K562 (cell line): Measurements from ENCODE around the gene SLAMF8. TPM values are rescaled to one million over a fixed set of nuclear protein-coding genes. Genes with fewer than 3 reads are reported as not detected.
A peak's percentile ranks its signal among the peaks of the same experiment; 100 is the strongest.

Source experiments
- ATAC-seq: fragments of 200-7000 bp; cut with Tn5 transposase; 3 replicates; pipeline ENCODE4 v1.9.1; 2020; ENCODE audit warnings: moderate library complexity
- BruUV-seq: library from RNA; stranded (reverse); fragments of 400-500 nt; replicated peaks from 2 replicates; lab custom pipeline; 2021; lab: Mats Ljungman, UMichigan
- CTCF ChIA-PET: fragments of 300-600 bp; formaldehyde crosslinking; extraction: SDS; loops from one replicate; lab custom pipeline; 2021; ENCODE audit warnings: low intra/inter-chr PET ratio; lab: Yijun Ruan, JAX
- POLR2A ChIA-PET: fragments of 300-600, 350-650 bp; sonication (Branson Sonifier 250); formaldehyde crosslinking; extraction: SDS; loops from one replicate; lab custom pipeline; 2021; ENCODE audit warnings: antibody characterized with exemption, inconsistent platforms; lab: Yijun Ruan, JAX
- DNase-seq, 4 experiments: peaks; one replicate each; pipeline versions ENCODE4 v3.0.0 to v3.0.0-alpha.2; 2011 to 2018; ENCODE audit warnings: low spot score in 3 of 4, mixed read lengths in 3 of 4; ENCODE audit errors: extremely low read depth in 1 of 4
- FAIRE-seq: peaks from 2 replicates; lab custom pipeline; 2011; peaks lifted over from hg19 to GRCh38; lab: Jason Lieb, UNC
- H2AFZ ChIP-seq: 2 replicates; pipeline ENCODE4 v1.6.0; 2011; ENCODE audit warnings: low read depth, low read length, control low read depth, inconsistent platforms
- H3K27ac ChIP-seq: fragments of 200-600 bp; 3 replicates; pipeline ENCODE4 v1.8.0; 2011; ENCODE audit warnings: low read depth, mild to moderate bottlenecking, control low read depth, inconsistent platforms, low read length, moderate library complexity, mixed read lengths; ENCODE audit errors: extremely low read depth
- H3K27me3 ChIP-seq, 2 experiments: fragments of 300-600 bp in 1 of 2; 2 replicates in 1 of 2; 3 replicates in 1 of 2; pipeline versions ENCODE4 v1.6.0 to v1.8.0; 2011; ENCODE audit warnings: inconsistent platforms in 2 of 2, low read length in 2 of 2, mild to moderate bottlenecking in 1 of 2, mixed read lengths in 1 of 2, moderate library complexity in 1 of 2; ENCODE audit not compliant: control insufficient read depth in 2 of 2, insufficient read depth in 2 of 2
- H3K36me3 ChIP-seq: fragments of 300-600 bp; 3 replicates; pipeline ENCODE4 v1.8.0; 2011; ENCODE audit warnings: mild to moderate bottlenecking, low read length, inconsistent platforms; ENCODE audit not compliant: control insufficient read depth, insufficient read depth
- H3K4me1 ChIP-seq, 2 experiments: fragments of 200-600 bp in 1 of 2; replicated peaks in 1 of 2; 2 replicates in 1 of 2; 3 replicates in 1 of 2; pipeline versions ENCODE4 v1.5.1 to v1.8.0; 2011; ENCODE audit warnings: inconsistent platforms in 2 of 2, low read length in 2 of 2, mild to moderate bottlenecking in 1 of 2, mixed read lengths in 1 of 2, moderate library complexity in 1 of 2; ENCODE audit not compliant: control insufficient read depth in 2 of 2, insufficient read depth in 2 of 2
- H3K4me2 ChIP-seq: 2 replicates; pipeline ENCODE4 v1.6.1; 2011; ENCODE audit warnings: low read length, control low read depth, inconsistent platforms, mixed read lengths; ENCODE audit not compliant: insufficient read depth
- H3K4me3 ChIP-seq: fragments of 200-600 bp; sonication (generic), shearing (Covaris generic); 2 replicates; pipeline ENCODE4 v1.5.1; 2016; ENCODE audit warnings: control low read depth, inconsistent platforms
- H3K79me2 ChIP-seq: fragments of 200-600 bp; 3 replicates; pipeline ENCODE4 v1.8.0; 2011; ENCODE audit warnings: low read length, inconsistent platforms; ENCODE audit not compliant: control insufficient read depth, insufficient read depth
- H3K9ac ChIP-seq, 2 experiments: 2 replicates each; pipeline versions ENCODE4 v1.6.0 to v1.6.1; 2011; ENCODE audit warnings: low read depth in 2 of 2, low read length in 2 of 2, control low read depth in 1 of 2, inconsistent platforms in 1 of 2, mild to moderate bottlenecking in 1 of 2, mixed read lengths in 1 of 2; ENCODE audit not compliant: insufficient read depth in 1 of 2
- H3K9me1 ChIP-seq: one replicate; pipeline ENCODE4 v1.6.0; 2011; ENCODE audit warnings: inconsistent platforms, mild to moderate bottlenecking, low read length, moderate library complexity; ENCODE audit not compliant: control insufficient read depth, insufficient read depth
- H3K9me3 ChIP-seq: replicated peaks from 2 replicates; pipeline ENCODE4 v1.5.1; 2011; ENCODE audit warnings: low read depth, low read length, inconsistent platforms; ENCODE audit not compliant: control insufficient read depth, insufficient read depth
- H4K20me1 ChIP-seq: replicated peaks from 2 replicates; pipeline ENCODE4 v1.6.1; 2011; ENCODE audit warnings: low read length, inconsistent platforms, mixed read lengths; ENCODE audit not compliant: control insufficient read depth, insufficient read depth
- C11orf30 ChIP-seq: fragments of 450-650 bp; IDR thresholded peaks from 2 replicates; pipeline ENCODE4 v1.6.1; 2016; ENCODE audit warnings: low read depth, mild to moderate bottlenecking
- CEBPG ChIP-seq, 3 experiments: fragments of 200-800 bp in 1 of 3; sonication (Bioruptor generic) in 1 of 3; sonication (generic) in 1 of 3; formaldehyde crosslinking in 1 of 3; IDR thresholded peaks in 2 of 3; conservative IDR thresholded peaks in 1 of 3; 2 replicates each; pipeline versions ENCODE4 v1.6.1 to v1.8.0; 2016 to 2022; ENCODE audit warnings: missing compliant biosample characterization in 2 of 3, missing genetic modification characterization in 2 of 3, mild to moderate bottlenecking in 1 of 3, missing genetic modification reagents in 1 of 3
- GTF2F1 ChIP-seq: IDR thresholded peaks from 2 replicates; pipeline ENCODE4 v1.6.1; 2011; ENCODE audit warnings: low read depth, low read length, improper control_type of control experiment
- JUND ChIP-seq, 2 experiments: IDR thresholded peaks; 2 replicates in 1 of 2; 3 replicates in 1 of 2; pipeline ENCODE4 v1.6.1; 2011; ENCODE audit warnings: borderline replicate concordance in 2 of 2, low read depth in 2 of 2, low read length in 2 of 2, improper control_type of control experiment in 1 of 2, missing biosample characterization in 1 of 2, missing genetic modification characterization in 1 of 2, missing genetic modification reagents in 1 of 2
- KLF1 ChIP-seq: fragments of 450-650 bp; IDR thresholded peaks from 2 replicates; pipeline ENCODE4 v1.6.1; 2016; ENCODE audit warnings: missing genetic modification characterization, missing compliant biosample characterization
- KLF13 ChIP-seq: fragments of 450-650 bp; IDR thresholded peaks from 2 replicates; pipeline ENCODE4 v1.6.1; 2016; ENCODE audit warnings: missing genetic modification characterization, low read depth, mild to moderate bottlenecking, missing compliant biosample characterization, moderate library complexity, borderline replicate concordance
- MAFF ChIP-seq: IDR thresholded peaks from 2 replicates; pipeline ENCODE4 v1.6.1; 2012; ENCODE audit warnings: low read length, improper control_type of control experiment
- MAFK ChIP-seq: IDR thresholded peaks from 2 replicates; pipeline ENCODE4 v1.6.1; 2011; ENCODE audit warnings: low read length, improper control_type of control experiment
- NFE2 ChIP-seq: IDR thresholded peaks from 2 replicates; pipeline ENCODE4 v1.6.1; 2014; ENCODE audit warnings: antibody characterized with exemption, low read depth
- XRCC5 ChIP-seq: fragments of 200-400 bp; formaldehyde crosslinking; IDR thresholded peaks from 2 replicates; pipeline ENCODE4 v1.6.1; 2017; ENCODE audit warnings: low read depth, mild to moderate bottlenecking, low read length
- ZNF174 ChIP-seq: fragments of 250-450 bp; sonication (Bioruptor Pico); IDR thresholded peaks from 2 replicates; pipeline ENCODE4 v1.4.0; 2020; ENCODE audit warnings: mild to moderate bottlenecking
- ZNF316 ChIP-seq: fragments of 450-650 bp; IDR thresholded peaks from 2 replicates; pipeline ENCODE4 v1.6.1; 2016
- ZNF589 ChIP-seq: fragments of 200-800 bp; sonication (Bioruptor generic); IDR thresholded peaks from 2 replicates; pipeline ENCODE4 v1.6.1; 2016; ENCODE audit warnings: low read depth, missing genetic modification characterization, missing compliant biosample characterization
- ZNF699 ChIP-seq: fragments of 250-450 bp; sonication (Bioruptor Pico); IDR thresholded peaks from 2 replicates; pipeline ENCODE4 v1.8.0; 2021; ENCODE audit warnings: mild to moderate bottlenecking, moderate library complexity; ENCODE audit not compliant: insufficient replicate concordance
- WGBS: fragments of 100-300 bp; shearing (Covaris generic); methylation state at CpG from one replicate; pipeline ENCODE4 v1.1.6; 2016; ENCODE audit warnings: low coverage, mixed read lengths; ENCODE audit not compliant: insufficient coverage; ENCODE audit errors: missing lambda C conversion rate; 5-methylcytosine and 5-hydroxymethylcytosine counted together
- in situ Hi-C: fragments of 300-500 bp; cut with MboI; formaldehyde crosslinking; loops from 4 replicates; pipeline ENCODE4 v1.15.0; 2018; ENCODE audit warnings: inconsistent platforms, mixed read lengths
- intact Hi-C: fragments of 100-400 bp; cut with micrococcal nuclease; formaldehyde crosslinking; loops from 2 replicates; pipeline ENCODE4 v1.14.2; 2022
- polyA plus RNA-seq, 8 experiments: library from polyadenylated mRNA; depleted of rRNA in 4 of 8; stranded (reverse) in 5 of 8; unstranded in 3 of 8; fragments of >200 nt; fragmentation: Nextera tagmentation in 2 of 8; fragmentation: Illumina TruSeq in 1 of 8; extraction: Ambion mirVana in 2 of 8; extraction: Trizol in 1 of 8; gene quantifications; 2 replicates each; pipeline versions ENCODE4 v1.2.1 to v1.2.3, GENCODE V29; 2011 to 2014; ENCODE audit warnings: inconsistent platforms in 1 of 8, missing spikeins in 1 of 8
- total RNA-seq, 7 experiments: library from RNA; depleted of rRNA in 6 of 7; stranded (reverse); fragments of >200 nt in 6 of 7; fragmentation: Illumina TruSeq in 2 of 7; extraction: Trizol in 2 of 7; gene quantifications; 2 replicates each; pipeline versions ENCODE4 v1.2.1 to v1.2.3, GENCODE V29; 2011 to 2021; ENCODE audit warnings: low replicate concordance in 1 of 7
- TF ChIP-seq, protein P1 (sequence below): sonication (generic); formaldehyde crosslinking; IDR thresholded peaks from 2 replicates; pipeline ENCODE4 v1.4.0; 2020; ENCODE audit warnings: mild to moderate bottlenecking, missing genetic modification reagents
- TF ChIP-seq, protein P2 (sequence below): fragments of 450-650 bp; IDR thresholded peaks from 2 replicates; pipeline ENCODE4 v1.6.1; 2016; ENCODE audit warnings: borderline replicate concordance
- TF ChIP-seq, protein P3 (sequence below): IDR thresholded peaks from 2 replicates; pipeline ENCODE4 v1.6.1; 2014; ENCODE audit warnings: antibody characterized with exemption

The SLAMF8 gene
- total and polyA plus RNA-seq, 9 of the 15 experiments (the other 6 are each of a cell fraction or from before 2014, with no cell fraction given) = not detected

DNA sequence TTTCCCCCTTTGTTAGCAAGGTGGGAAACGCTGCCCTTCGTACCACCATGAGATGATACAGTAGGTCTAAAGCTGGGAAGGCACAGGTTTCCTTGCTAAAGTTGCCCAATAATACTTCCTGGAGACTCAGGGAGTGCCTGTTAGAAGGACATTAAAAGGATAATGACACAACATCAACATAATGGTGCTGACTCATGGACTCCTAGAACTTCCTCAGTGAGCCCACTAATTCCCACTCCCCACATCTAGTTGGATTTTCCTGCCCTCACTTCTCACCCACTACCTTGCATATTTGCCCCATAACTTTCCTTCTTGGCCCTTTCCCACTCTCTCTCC lies 55.8 kb downstream of the SLAMF8 start:
- no peak for FAIRE-seq
- TF ChIP-seq, protein P1, sequence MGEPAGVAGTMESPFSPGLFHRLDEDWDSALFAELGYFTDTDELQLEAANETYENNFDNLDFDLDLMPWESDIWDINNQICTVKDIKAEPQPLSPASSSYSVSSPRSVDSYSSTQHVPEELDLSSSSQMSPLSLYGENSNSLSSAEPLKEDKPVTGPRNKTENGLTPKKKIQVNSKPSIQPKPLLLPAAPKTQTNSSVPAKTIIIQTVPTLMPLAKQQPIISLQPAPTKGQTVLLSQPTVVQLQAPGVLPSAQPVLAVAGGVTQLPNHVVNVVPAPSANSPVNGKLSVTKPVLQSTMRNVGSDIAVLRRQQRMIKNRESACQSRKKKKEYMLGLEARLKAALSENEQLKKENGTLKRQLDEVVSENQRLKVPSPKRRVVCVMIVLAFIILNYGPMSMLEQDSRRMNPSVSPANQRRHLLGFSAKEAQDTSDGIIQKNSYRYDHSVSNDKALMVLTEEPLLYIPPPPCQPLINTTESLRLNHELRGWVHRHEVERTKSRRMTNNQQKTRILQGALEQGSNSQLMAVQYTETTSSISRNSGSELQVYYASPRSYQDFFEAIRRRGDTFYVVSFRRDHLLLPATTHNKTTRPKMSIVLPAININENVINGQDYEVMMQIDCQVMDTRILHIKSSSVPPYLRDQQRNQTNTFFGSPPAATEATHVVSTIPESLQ (CRISPR knock-in tag) = no peak
- TF ChIP-seq XRCC5 (no peak), GTF2F1 (no peak), MAFK (peak; percentile 24; the same call in 1 of the 2 replicates), ZNF699 (CRISPR knock-in tag) (no peak), JUND (IDR thresholded peaks at IDR 0.05; ENCODE audit: borderline replicate concordance, low read depth, low read length) (0 out of 2 replicates have a peak, but pooled peaks have one; percentile 15), JUND (tag; IDR thresholded peaks at IDR 0.05; ENCODE audit: borderline replicate concordance, low read depth, low read length) (no peak; the same call in 2 of the 3 replicates), NFE2 (peak; percentile 61), KLF1 (tag) (no peak), ZNF316 (peak; percentile 73), ZNF589 (CRISPR knock-in tag) (peak; percentile 7; the same call in 1 of the 2 replicates), ZNF174 (CRISPR knock-in tag) (no peak), C11orf30 (peak; percentile 77; the same call in 1 of the 2 replicates), KLF13 (tag) (no peak), CEBPG (CRISPR knock-in tag; IDR thresholded peaks at IDR 0.05) (no peak), CEBPG (tag; conservative IDR thresholded peaks at IDR 0.05 in 1 of 2, IDR thresholded peaks at IDR 0.05 in 1 of 2) (peak; percentile 55 to 88), MAFF (peak; percentile 12; the same call in 1 of the 2 replicates)
- TF ChIP-seq, protein P2, sequence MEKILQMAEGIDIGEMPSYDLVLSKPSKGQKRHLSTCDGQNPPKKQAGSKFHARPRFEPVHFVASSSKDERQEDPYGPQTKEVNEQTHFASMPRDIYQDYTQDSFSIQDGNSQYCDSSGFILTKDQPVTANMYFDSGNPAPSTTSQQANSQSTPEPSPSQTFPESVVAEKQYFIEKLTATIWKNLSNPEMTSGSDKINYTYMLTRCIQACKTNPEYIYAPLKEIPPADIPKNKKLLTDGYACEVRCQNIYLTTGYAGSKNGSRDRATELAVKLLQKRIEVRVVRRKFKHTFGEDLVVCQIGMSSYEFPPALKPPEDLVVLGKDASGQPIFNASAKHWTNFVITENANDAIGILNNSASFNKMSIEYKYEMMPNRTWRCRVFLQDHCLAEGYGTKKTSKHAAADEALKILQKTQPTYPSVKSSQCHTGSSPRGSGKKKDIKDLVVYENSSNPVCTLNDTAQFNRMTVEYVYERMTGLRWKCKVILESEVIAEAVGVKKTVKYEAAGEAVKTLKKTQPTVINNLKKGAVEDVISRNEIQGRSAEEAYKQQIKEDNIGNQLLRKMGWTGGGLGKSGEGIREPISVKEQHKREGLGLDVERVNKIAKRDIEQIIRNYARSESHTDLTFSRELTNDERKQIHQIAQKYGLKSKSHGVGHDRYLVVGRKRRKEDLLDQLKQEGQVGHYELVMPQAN = no peak
- TF ChIP-seq, protein P3, sequence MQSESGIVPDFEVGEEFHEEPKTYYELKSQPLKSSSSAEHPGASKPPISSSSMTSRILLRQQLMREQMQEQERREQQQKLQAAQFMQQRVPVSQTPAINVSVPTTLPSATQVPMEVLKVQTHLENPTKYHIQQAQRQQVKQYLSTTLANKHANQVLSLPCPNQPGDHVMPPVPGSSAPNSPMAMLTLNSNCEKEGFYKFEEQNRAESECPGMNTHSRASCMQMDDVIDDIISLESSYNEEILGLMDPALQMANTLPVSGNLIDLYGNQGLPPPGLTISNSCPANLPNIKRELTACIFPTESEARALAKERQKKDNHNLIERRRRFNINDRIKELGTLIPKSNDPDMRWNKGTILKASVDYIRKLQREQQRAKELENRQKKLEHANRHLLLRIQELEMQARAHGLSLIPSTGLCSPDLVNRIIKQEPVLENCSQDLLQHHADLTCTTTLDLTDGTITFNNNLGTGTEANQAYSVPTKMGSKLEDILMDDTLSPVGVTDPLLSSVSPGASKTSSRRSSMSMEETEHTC = no peak

More for the DNA sequence above, 55.8 kb downstream of the SLAMF8 start:
- Histone ChIP-seq H3K4me1 (peaks cover 4 to 43% of the 10 kb centered on the region in 2 experiments; a peak in 4 of 5 replicates), H3K9me3 (no peaks in the 10 kb centered on the region), H3K79me2 (no peaks in the 10 kb centered on the region), H3K9ac (no peak overlapping the region), H3K9me1 (no peaks in the 10 kb centered on the region), H3K27me3 (no peaks in the 10 kb centered on the region), H2AFZ (peak overlapping the region; percentile 49; the same call in 1 of the 2 replicates), H3K27ac (no peak overlapping the region), H4K20me1 (no peaks in the 10 kb centered on the region), H3K4me2 (no peak overlapping the region; the same call in 1 of the 2 replicates), H3K36me3 (no peaks in the 10 kb centered on the region), H3K4me3 (no peak overlapping the region)
- DNase-seq = no peak
- in situ Hi-C loops (no loop called here), intact Hi-C loops (no loop called here)
- ATAC-seq = no peak
- ChIA-PET POLR2A (no interaction called here), CTCF (no interaction called here)
- BruUV-seq = no TSS peak
- 8% methylated on average over 2 of the region's 2 CpGs for WGBS
